HepG2 (cell line): ENCODE data around the gene IRAK1BP1. TPM values are rescaled to one million over a fixed set of nuclear protein-coding genes. Genes with fewer than 3 reads are reported as not detected.

Experiments used
- HCFC1 ChIP-seq: fragments of 150-350 bp; IDR thresholded peaks from 2 replicates; pipeline ENCODE4 v1.6.1; 2014; ENCODE audit warnings: low read depth, low read length
- HOXA7 ChIP-seq: sonication (generic); formaldehyde crosslinking; IDR thresholded peaks from 2 replicates; pipeline ENCODE4 v1.8.1; 2022; ENCODE audit warnings: mild to moderate bottlenecking, missing genetic modification reagents, moderate library complexity
- ZNF547 ChIP-seq: sonication (generic); formaldehyde crosslinking; IDR thresholded peaks from 2 replicates; pipeline ENCODE4 v1.5.1; 2020; ENCODE audit warnings: mild to moderate bottlenecking, missing genetic modification reagents
- polyA plus RNA-seq, 8 experiments: library from polyadenylated mRNA; depleted of rRNA in 3 of 8; stranded (reverse) in 7 of 8; unstranded in 1 of 8; fragments of >200 nt; fragmentation: Illumina TruSeq in 4 of 8; extraction: Trizol in 4 of 8; gene quantifications; 2 replicates each; pipeline versions ENCODE4 v1.2.1 to v1.2.3, GENCODE V29; 2011 to 2016; ENCODE audit warnings: low read depth in 4 of 8, missing spikeins in 1 of 8, mixed read lengths in 1 of 8; ENCODE audit not compliant: insufficient read depth in 1 of 8
- total RNA-seq, 5 experiments: library from RNA; depleted of rRNA; stranded (reverse); fragments of >200 nt; fragmentation: Illumina TruSeq; extraction: Trizol; gene quantifications; 2 replicates each; pipeline ENCODE4 v1.2.3, GENCODE V29; 2016; ENCODE audit warnings: low read depth in 1 of 5
- TF ChIP-seq, protein P1 (sequence below), 2 experiments: sonication (generic) in 1 of 2; formaldehyde crosslinking in 1 of 2; IDR thresholded peaks; 2 replicates each; pipeline versions ENCODE4 v1.6.1 to v1.9.0; 2014 to 2022; ENCODE audit warnings: antibody characterized with exemption in 1 of 2, borderline replicate concordance in 1 of 2, inconsistent platforms in 1 of 2, low read depth in 1 of 2, missing genetic modification reagents in 1 of 2
- TF ChIP-seq, protein P2 (sequence below): sonication (generic); formaldehyde crosslinking; IDR thresholded peaks from 2 replicates; pipeline ENCODE4 v1.5.1; 2020; ENCODE audit warnings: missing genetic modification reagents, mild to moderate bottlenecking, borderline replicate concordance
- TF ChIP-seq, protein P3 (sequence below): sonication (generic); formaldehyde crosslinking; IDR thresholded peaks from 2 replicates; pipeline ENCODE4 v1.5.0; 2020; ENCODE audit warnings: missing genetic modification reagents
- TF ChIP-seq, protein P4 (sequence below), 2 experiments: fragments of 450-650 bp in 1 of 2; sonication (generic) in 1 of 2; formaldehyde crosslinking; IDR thresholded peaks; 2 replicates each; pipeline versions ENCODE4 v1.5.0 to v1.8.0; 2020 to 2022; ENCODE audit warnings: mild to moderate bottlenecking in 1 of 2, missing genetic modification reagents in 1 of 2

Gene IRAK1BP1
- total and polyA plus RNA-seq, 2 of the 13 experiments (the other 11 are each of a cell fraction or from before 2014, with no cell fraction given) = 0.86 to 1.5 TPM

DNA sequence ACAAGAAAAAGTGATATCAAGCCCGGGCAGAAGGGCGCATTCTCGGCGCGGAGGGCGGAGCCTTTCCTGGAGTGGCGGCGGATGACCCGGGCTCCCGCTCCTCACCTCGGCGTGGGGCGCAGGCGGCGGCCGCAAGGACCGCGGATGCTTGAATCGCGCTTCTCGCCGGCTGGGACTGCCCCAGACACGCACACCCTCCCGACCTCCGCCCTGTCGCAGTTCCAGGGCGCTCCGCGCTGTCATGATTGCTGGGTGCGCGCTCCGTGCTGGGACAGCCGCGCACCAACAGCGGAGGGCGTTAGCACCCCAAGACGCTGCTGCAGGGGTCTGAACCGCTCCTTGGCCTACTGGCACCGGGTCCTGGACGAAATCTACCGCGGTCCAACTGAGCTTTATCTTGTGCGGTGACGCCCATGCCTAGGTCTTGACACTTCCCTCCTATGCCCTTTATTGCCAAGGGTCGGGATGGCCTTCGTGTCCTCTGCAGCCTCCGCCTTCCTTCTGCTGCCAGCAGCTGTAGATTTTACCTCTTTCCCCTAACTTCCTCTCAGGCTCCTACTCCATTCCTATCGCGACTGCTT, 43.3 kb downstream of the IRAK1BP1 start (continued):
- TF ChIP-seq, protein P1, sequence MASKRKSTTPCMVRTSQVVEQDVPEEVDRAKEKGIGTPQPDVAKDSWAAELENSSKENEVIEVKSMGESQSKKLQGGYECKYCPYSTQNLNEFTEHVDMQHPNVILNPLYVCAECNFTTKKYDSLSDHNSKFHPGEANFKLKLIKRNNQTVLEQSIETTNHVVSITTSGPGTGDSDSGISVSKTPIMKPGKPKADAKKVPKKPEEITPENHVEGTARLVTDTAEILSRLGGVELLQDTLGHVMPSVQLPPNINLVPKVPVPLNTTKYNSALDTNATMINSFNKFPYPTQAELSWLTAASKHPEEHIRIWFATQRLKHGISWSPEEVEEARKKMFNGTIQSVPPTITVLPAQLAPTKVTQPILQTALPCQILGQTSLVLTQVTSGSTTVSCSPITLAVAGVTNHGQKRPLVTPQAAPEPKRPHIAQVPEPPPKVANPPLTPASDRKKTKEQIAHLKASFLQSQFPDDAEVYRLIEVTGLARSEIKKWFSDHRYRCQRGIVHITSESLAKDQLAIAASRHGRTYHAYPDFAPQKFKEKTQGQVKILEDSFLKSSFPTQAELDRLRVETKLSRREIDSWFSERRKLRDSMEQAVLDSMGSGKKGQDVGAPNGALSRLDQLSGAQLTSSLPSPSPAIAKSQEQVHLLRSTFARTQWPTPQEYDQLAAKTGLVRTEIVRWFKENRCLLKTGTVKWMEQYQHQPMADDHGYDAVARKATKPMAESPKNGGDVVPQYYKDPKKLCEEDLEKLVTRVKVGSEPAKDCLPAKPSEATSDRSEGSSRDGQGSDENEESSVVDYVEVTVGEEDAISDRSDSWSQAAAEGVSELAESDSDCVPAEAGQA (IDR thresholded peaks at IDR 0.05; ENCODE audit: low read depth) = no peak
- TF ChIP-seq, protein P1 (CRISPR knock-in tag; IDR thresholded peaks at IDR 0.05; ENCODE audit: borderline replicate concordance) = no peak
- TF ChIP-seq, protein P2, sequence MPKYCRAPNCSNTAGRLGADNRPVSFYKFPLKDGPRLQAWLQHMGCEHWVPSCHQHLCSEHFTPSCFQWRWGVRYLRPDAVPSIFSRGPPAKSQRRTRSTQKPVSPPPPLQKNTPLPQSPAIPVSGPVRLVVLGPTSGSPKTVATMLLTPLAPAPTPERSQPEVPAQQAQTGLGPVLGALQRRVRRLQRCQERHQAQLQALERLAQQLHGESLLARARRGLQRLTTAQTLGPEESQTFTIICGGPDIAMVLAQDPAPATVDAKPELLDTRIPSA (CRISPR knock-in tag) = no peak
- TF ChIP-seq, protein P3, sequence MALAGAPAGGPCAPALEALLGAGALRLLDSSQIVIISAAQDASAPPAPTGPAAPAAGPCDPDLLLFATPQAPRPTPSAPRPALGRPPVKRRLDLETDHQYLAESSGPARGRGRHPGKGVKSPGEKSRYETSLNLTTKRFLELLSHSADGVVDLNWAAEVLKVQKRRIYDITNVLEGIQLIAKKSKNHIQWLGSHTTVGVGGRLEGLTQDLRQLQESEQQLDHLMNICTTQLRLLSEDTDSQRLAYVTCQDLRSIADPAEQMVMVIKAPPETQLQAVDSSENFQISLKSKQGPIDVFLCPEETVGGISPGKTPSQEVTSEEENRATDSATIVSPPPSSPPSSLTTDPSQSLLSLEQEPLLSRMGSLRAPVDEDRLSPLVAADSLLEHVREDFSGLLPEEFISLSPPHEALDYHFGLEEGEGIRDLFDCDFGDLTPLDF = no peak
- TF ChIP-seq, protein P4, sequence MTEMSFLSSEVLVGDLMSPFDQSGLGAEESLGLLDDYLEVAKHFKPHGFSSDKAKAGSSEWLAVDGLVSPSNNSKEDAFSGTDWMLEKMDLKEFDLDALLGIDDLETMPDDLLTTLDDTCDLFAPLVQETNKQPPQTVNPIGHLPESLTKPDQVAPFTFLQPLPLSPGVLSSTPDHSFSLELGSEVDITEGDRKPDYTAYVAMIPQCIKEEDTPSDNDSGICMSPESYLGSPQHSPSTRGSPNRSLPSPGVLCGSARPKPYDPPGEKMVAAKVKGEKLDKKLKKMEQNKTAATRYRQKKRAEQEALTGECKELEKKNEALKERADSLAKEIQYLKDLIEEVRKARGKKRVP (CRISPR knock-in tag; IDR thresholded peaks at IDR 0.05) = no peak
- TF ChIP-seq ZNF547 (CRISPR knock-in tag) = no peak
- no peak for TF ChIP-seq HCFC1
- TF ChIP-seq HOXA7 (CRISPR knock-in tag) = no peak
